Glutamatergic neuron (in vitro differentiated cells): ENCODE measurements around the gene MEX3B. TPM values are rescaled to one million over a fixed set of nuclear protein-coding genes. Genes with fewer than 3 reads are reported as not detected.

ENCODE experiments used
- DNase-seq: peaks from one replicate; pipeline ENCODE4 v3.0.0; 2022
- H3K27ac Mint-ChIP-seq: one replicate; pipeline ENCODE4 v1.8.0; 2020; ENCODE audit warnings: mild to moderate bottlenecking, mixed read lengths, inconsistent platforms; ENCODE audit not compliant: unreplicated experiment
- H3K27me3 Mint-ChIP-seq: one replicate; pipeline ENCODE4 v1.8.0; 2020; ENCODE audit warnings: mild to moderate bottlenecking, moderate library complexity, mixed read lengths, inconsistent platforms; ENCODE audit not compliant: unreplicated experiment
- H3K36me3 Mint-ChIP-seq: one replicate; pipeline ENCODE4 v1.8.0; 2020; ENCODE audit warnings: mild to moderate bottlenecking, mixed read lengths, inconsistent platforms; ENCODE audit not compliant: unreplicated experiment
- H3K4me1 Mint-ChIP-seq: one replicate; pipeline ENCODE4 v1.8.0; 2020; ENCODE audit warnings: mild to moderate bottlenecking, low read depth, mixed read lengths, inconsistent platforms; ENCODE audit not compliant: unreplicated experiment
- H3K4me3 Mint-ChIP-seq: one replicate; pipeline ENCODE4 v1.8.0; 2020; ENCODE audit warnings: mild to moderate bottlenecking, mixed read lengths, inconsistent platforms; ENCODE audit not compliant: unreplicated experiment
- H3K9me3 Mint-ChIP-seq: one replicate; pipeline ENCODE4 v1.8.0; 2020; ENCODE audit warnings: mild to moderate bottlenecking, moderate library complexity, mixed read lengths, inconsistent platforms; ENCODE audit not compliant: unreplicated experiment
- total RNA-seq: library from RNA; stranded (reverse); fragmentation: NEBNext Ultra II Directional; extraction: Animal tissue kit (Norgen Biotek cat#: 25700); gene quantifications from one replicate; pipeline ENCODE4 v1.2.1, GENCODE V29; 2021; ENCODE audit not compliant: unreplicated experiment
- TF ChIP-seq, protein P1 (sequence below): fragments of 200-600 bp; sonication (generic); IDR thresholded peaks from one replicate; pipeline ENCODE4 v1.5.0; 2021; ENCODE audit not compliant: partially characterized antibody, unreplicated experiment

The MEX3B gene
- total RNA-seq, 1 donor from 2014 or later = 96.2 TPM

DNA sequence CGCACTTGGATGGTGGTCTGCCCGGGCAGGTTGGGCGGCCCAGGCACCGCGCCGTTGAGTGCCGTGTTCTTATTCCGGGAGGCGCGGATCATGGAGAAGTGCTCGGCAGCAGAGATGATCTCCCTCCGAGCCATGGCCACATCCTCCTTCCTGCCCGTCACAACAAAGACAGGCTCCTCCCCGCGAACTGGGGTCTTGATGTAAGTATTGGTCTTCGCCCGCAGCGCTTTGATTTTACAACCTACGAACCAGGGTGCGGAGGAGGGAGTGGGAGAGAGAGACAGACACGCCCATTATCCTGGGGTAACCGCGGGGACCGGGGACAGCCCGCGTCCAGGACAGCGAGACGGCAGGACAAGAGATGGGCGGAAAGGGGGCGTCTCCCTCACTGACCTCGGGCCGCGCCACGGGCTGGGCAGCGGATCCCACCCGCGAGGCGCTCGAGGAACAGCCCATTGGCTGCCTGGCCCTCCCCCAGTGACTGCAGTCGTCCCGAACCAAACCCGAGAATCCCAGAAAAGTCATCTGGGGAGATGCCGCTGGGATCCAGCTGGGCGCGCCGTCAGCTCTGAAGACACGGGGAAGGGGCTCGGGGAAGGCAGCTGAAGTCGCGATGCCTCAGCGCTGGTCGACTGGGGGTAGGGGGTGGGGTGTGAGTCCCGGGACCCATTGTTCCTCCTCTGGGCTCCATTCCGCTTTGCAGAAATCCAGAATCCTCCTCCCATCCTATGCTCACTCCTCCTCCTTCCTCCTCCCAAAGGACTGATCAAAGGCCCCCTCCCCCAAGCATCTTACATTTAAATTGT is 1.2 kb downstream of the MEX3B start:
- peaks cover 32% of the 10 kb centered on the region for H3K9me3 Mint-ChIP-seq
- H3K4me1 Mint-ChIP-seq = peaks cover 24% of the 10 kb centered on the region
- H3K27ac Mint-ChIP-seq = peak overlapping the region; percentile 92
- TF ChIP-seq, protein P1, sequence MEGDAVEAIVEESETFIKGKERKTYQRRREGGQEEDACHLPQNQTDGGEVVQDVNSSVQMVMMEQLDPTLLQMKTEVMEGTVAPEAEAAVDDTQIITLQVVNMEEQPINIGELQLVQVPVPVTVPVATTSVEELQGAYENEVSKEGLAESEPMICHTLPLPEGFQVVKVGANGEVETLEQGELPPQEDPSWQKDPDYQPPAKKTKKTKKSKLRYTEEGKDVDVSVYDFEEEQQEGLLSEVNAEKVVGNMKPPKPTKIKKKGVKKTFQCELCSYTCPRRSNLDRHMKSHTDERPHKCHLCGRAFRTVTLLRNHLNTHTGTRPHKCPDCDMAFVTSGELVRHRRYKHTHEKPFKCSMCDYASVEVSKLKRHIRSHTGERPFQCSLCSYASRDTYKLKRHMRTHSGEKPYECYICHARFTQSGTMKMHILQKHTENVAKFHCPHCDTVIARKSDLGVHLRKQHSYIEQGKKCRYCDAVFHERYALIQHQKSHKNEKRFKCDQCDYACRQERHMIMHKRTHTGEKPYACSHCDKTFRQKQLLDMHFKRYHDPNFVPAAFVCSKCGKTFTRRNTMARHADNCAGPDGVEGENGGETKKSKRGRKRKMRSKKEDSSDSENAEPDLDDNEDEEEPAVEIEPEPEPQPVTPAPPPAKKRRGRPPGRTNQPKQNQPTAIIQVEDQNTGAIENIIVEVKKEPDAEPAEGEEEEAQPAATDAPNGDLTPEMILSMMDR = no peak
- peak; percentile 76 for DNase-seq
- peak overlapping the region; percentile 99 for H3K4me3 Mint-ChIP-seq
- peaks cover 31% of the 10 kb centered on the region for H3K27me3 Mint-ChIP-seq
- peaks cover 4% of the 10 kb centered on the region for H3K36me3 Mint-ChIP-seq

DNA sequence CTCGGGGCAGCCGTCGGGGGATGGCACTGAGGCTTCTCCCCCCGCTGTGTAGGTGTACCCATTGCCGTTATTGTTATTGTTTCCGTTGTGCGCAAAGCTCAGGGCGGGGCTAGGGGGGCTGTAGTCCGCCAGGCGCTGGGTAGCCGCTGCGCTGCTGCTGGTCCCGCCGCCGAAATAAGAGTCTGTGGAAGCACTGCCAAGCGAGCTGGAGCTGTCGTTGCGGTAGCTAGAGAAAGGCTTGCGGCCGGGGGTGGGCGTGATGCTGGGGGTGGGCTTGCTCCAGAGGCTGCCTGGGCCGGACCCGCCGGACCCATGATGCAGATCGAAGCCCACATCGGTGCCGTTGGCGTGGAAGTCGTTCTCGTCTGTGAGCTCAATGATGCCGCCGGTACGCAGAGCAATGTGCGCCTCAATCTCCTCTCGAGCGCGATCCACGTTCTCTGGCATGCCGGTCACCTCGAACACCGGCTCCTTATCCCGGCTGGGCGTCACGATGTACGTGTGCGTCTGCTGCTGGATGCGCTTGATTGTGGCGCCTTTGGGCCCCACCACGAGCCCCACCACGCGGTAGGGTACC is 1.9 kb downstream of the MEX3B start:
- TF ChIP-seq, protein P1 = no peak
- H3K36me3 Mint-ChIP-seq = peaks cover 4% of the 10 kb centered on the region
- peak overlapping the region; percentile 99 for H3K4me3 Mint-ChIP-seq
- H3K9me3 Mint-ChIP-seq = peaks cover 32% of the 10 kb centered on the region
- DNase-seq = peak; percentile 35
- peaks cover 18% of the 10 kb centered on the region for H3K4me1 Mint-ChIP-seq
- peak overlapping the region; percentile 92 for H3K27ac Mint-ChIP-seq
- peaks cover 30% of the 10 kb centered on the region for H3K27me3 Mint-ChIP-seq

DNA sequence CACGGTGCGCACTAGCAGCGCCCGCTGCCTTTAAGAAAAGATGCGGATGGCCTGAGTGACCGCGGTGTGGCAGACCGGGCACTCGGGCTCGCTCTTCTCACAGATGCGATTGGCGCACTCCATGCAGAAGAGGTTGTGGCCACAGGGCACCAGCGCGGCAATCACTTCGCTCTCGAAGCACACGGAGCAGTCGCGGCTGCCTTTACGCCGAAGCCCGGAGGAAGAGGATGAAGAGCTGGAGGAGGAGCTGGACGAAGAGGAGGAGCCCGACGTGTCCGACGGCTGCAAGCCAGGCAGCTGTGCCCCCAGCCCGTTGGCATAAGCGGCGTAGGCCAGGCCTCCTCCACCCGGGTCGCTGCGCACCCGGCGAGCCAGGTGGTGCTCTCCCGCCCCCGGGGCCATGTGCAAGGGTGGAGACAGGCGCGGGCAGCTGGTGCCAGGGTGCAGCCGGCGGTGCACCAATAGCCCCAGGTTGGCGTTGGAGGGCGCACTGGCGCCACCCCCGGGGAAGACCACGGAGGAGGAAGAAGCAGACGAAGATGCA is 2.6 kb downstream of the MEX3B start:
- Mint-ChIP-seq H3K9me3 (peaks cover 30% of the 10 kb centered on the region), H3K27ac (peak overlapping the region; percentile 97), H3K36me3 (peaks cover 4% of the 10 kb centered on the region), H3K4me3 (peak overlapping the region; percentile 99), H3K27me3 (peaks cover 24% of the 10 kb centered on the region), H3K4me1 (peaks cover 11% of the 10 kb centered on the region)
- DNase-seq = peak; percentile 46
- TF ChIP-seq, protein P1 = no peak

DNA sequence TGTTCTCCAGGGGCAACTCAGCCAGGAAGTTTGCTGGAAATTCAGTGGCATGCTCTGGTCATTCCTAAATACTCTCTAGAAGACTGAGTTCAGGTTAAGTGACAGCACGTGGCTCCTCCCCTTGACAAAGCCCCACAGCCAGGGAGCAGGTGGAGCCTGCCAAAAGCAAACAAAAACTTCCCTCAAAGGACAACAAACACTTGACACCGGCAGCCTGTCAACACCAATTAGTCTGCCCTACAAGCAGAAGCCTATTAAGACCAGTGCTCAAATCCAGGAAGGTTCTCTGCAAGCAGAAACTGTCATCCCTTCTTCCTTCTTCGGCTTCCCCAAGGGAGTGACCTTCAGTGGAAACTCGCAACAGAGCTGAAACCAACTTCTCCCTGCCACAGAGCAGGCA is 5.0 kb downstream of the MEX3B start:
- peak; percentile 27 for DNase-seq
- H3K9me3 Mint-ChIP-seq = peaks cover 17% of the 10 kb centered on the region
- H3K4me1 Mint-ChIP-seq = peaks cover 9% of the 10 kb centered on the region
- H3K4me3 Mint-ChIP-seq = peak overlapping the region; percentile 71
- H3K27ac Mint-ChIP-seq = peak overlapping the region; percentile 72
- H3K36me3 Mint-ChIP-seq = peaks cover 4% of the 10 kb centered on the region
- H3K27me3 Mint-ChIP-seq = peaks cover 15% of the 10 kb centered on the region
- TF ChIP-seq, protein P1 = no peak

DNA sequence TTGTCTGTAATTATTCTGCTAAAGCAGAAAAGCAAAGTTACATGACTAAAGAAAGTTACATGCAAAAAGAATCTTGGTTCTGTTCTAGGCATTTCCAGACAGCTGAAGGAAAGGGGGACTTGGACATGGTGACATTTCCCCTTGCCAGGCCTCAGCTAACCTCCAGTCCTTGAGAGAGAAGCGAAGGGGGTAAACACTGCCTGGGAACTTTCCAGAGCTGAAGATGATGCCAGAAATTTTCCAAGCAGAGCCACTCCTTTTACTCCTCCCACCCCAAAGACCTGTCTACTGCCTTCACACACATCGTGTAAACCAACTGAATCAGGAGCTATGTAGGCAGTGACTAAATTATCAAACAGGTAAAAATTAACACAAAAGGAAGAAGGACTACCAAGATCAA is 5.4 kb downstream of the MEX3B start:
- Mint-ChIP-seq H3K4me1 (peaks cover 9% of the 10 kb centered on the region), H3K27me3 (peaks cover 15% of the 10 kb centered on the region), H3K4me3 (peak overlapping the region; percentile 71), H3K9me3 (peaks cover 17% of the 10 kb centered on the region), H3K27ac (peak overlapping the region; percentile 72), H3K36me3 (peaks cover 4% of the 10 kb centered on the region)
- TF ChIP-seq, protein P1 = no peak
- no peak for DNase-seq
